Measurements from ENCODE around the gene CD177. TPM values are rescaled to one million over a fixed set of nuclear protein-coding genes. Genes with fewer than 3 reads are reported as not detected.
"Not testable (repeated sequence)": the region's sequence is repeated elsewhere in the genome, so short reads cannot be mapped to it uniquely, and the experiment has no call there.

Gene CD177
- total and polyA plus RNA-seq, 10 donors: 2.3 to 354 (median 51.0) TPM

DNA sequence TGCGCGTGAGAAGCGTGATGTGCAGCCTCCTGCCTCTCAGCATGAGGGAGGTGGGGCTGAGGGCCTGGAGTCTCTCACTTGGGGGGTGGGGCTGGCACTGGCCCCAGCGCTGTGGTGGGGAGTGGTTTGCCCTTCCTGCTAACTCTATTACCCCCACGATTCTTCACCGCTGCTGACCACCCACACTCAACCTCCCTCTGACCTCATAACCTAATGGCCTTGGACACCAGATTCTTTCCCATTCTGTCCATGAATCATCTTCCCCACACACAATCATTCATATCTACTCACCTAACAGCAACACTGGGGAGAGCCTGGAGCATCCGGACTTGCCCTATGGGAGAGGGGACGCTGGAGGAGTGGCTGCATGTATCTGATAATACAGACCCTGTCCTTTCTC is 8.7 kb downstream of the CD177 start:
- Histone ChIP-seq H3K36me3 (peaks cover 0 to 13% (median 0%) of the 10 kb centered on the region in 6 donors), H3K9me3 (no peaks in the 10 kb centered on the region), H3K27ac (no peak overlapping the region), H3K27me3 (replicated peaks in 1 of 7) (peaks cover 0 to 7% (median 0%) of the 10 kb centered on the region in 7 donors), H3K4me1 (no peaks in the 10 kb centered on the region), H3K4me3 (no peak overlapping the region)
- DNase-seq: no peak
- intact Hi-C loops (cut with DNase I; ENCODE audit: low total_unique reads): no loop called here
- 49 to 75% (median 61%) methylated on average over 5 to 8 of the region's 8 CpGs for WGBS, 5 donors
- TF ChIP-seq POLR2A (IDR thresholded peaks at IDR 0.05) (no peak), POLR2AphosphoS5 (IDR thresholded peaks at IDR 0.05) (no peak)
- TF ChIP-seq, protein P1, sequence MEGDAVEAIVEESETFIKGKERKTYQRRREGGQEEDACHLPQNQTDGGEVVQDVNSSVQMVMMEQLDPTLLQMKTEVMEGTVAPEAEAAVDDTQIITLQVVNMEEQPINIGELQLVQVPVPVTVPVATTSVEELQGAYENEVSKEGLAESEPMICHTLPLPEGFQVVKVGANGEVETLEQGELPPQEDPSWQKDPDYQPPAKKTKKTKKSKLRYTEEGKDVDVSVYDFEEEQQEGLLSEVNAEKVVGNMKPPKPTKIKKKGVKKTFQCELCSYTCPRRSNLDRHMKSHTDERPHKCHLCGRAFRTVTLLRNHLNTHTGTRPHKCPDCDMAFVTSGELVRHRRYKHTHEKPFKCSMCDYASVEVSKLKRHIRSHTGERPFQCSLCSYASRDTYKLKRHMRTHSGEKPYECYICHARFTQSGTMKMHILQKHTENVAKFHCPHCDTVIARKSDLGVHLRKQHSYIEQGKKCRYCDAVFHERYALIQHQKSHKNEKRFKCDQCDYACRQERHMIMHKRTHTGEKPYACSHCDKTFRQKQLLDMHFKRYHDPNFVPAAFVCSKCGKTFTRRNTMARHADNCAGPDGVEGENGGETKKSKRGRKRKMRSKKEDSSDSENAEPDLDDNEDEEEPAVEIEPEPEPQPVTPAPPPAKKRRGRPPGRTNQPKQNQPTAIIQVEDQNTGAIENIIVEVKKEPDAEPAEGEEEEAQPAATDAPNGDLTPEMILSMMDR (IDR thresholded peaks at IDR 0.05 in 8 of 11, conservative IDR thresholded peaks at IDR 0.05 in 3 of 11): no peak

DNA sequence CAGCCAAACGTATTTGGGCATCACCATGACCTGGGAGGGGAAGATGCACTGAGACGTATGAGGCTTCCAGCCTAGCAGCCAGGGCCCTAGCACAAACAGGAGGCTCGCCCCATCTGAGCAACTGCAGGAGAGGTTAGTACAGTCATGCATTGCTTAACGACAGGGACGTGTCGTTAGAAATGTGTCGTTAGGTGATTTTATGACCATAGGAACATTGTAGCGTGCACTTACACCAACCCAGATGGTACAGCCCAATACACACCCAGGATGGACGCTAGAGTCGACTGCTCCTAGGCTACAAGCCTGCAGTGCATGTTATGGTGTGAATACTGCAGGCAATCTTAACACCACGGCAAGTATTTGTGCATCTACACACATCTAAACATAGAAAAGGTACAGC is 9.3 kb downstream of the CD177 start:
- Histone ChIP-seq H3K36me3 (peaks cover 0 to 13% (median 0%) of the 10 kb centered on the region in 6 donors), H3K27ac (no peak overlapping the region), H3K27me3 (replicated peaks in 1 of 7) (peaks cover 0 to 7% (median 0%) of the 10 kb centered on the region in 7 donors), H3K4me1 (no peaks in the 10 kb centered on the region), H3K9me3 (no peaks in the 10 kb centered on the region), H3K4me3 (no peak overlapping the region)
- intact Hi-C loops (cut with DNase I; ENCODE audit: low total_unique reads): no loop called here
- no peak for DNase-seq
- 72 to 91% (median 80%) methylated on average over 10 to 11 of the region's 11 CpGs for WGBS, 5 donors
- TF ChIP-seq, protein P1 (IDR thresholded peaks at IDR 0.05 in 8 of 11, conservative IDR thresholded peaks at IDR 0.05 in 3 of 11): no peak
- TF ChIP-seq POLR2A (IDR thresholded peaks at IDR 0.05): no peak
- TF ChIP-seq POLR2AphosphoS5 (IDR thresholded peaks at IDR 0.05): no peak

DNA sequence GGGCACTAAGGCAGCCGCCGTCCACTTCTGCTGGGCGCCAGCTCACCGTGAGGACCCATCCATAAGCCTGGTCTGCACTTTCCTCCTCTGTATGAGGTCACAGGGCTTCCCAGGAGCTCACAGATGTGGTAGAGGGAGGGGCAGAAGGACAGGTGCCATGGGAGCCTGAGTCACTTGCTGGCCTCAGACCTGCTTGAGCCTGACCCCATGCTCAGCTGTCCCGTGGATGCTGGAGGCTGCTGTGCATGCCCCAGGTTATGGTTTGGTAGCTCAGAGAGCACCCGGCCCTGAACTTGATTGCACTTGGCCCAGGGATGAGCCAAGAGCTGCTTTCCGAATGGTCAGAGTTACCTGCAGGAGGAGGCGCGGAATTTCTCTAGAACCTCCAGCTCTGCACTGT is 12.2 kb downstream of the CD177 start:
- H3K4me1 ChIP-seq; H3K27me3 ChIP-seq (replicated peaks in 1 of 7); intact Hi-C loops (cut with DNase I; ENCODE audit: low total_unique reads); DNase-seq; H3K36me3 ChIP-seq; H3K27ac ChIP-seq; H3K9me3 ChIP-seq; H3K4me3 ChIP-seq: not testable (repeated sequence)
- 81 to 91% (median 89%) methylated on average over 4 to 7 of the region's 9 CpGs for WGBS, 5 donors
- TF ChIP-seq POLR2AphosphoS5 (IDR thresholded peaks at IDR 0.05): peak in 2 of 3 donors; percentile 49 to 72

DNA sequence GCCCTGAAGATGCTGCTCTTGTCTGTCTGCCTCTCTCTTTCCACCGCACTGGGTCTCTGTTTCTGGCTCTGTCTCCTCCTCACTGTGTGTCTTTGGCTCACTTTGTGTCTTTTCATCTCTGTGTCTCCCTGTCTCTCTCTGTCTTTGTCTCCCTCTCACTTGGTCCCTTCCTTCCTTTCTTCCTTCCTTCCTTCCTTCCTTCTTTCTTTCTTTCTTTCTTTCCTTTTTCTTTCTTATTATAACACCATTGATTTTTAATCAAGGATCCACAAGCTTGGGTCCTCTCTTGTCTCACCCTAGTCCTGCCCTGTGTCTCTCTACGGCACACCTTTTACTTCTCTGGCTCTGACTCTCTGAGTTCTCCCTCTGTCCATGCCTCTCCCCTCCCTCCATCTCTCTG is 14.3 kb downstream of the CD177 start:
- peaks cover 0 to 4% (median 0%) of the 10 kb centered on the region in 7 donors for H3K27me3 ChIP-seq (replicated peaks in 1 of 7)
- no peak for TF ChIP-seq POLR2AphosphoS5 (IDR thresholded peaks at IDR 0.05)
- TF ChIP-seq, protein P1 (IDR thresholded peaks at IDR 0.05 in 8 of 11, conservative IDR thresholded peaks at IDR 0.05 in 3 of 11): no peak
- TF ChIP-seq POLR2A (IDR thresholded peaks at IDR 0.05): no peak

DNA sequence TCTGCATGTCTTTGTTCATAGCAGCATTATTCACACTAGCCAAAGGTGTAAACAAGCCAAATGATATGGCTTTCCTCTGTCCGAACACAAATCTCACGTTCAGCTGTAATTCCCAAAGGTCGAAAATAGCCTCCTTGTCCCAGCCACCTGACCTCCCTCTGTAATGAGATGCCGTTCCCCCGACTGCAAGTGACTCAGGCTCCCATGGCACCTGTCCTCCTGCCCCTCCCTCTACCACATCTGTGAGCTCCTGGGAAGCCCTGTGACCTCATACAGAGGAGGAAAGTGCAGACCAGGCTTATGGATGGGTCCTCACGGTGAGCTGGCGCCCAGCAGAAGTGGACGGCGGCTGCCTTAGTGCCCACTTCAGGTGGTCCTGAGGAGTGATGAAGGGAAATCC is 15.4 kb downstream of the CD177 start:
- H3K9me3 ChIP-seq; DNase-seq; H3K4me1 ChIP-seq; intact Hi-C loops (cut with DNase I; ENCODE audit: low total_unique reads); H3K4me3 ChIP-seq; H3K27me3 ChIP-seq (replicated peaks in 1 of 7); H3K36me3 ChIP-seq; H3K27ac ChIP-seq: not testable (repeated sequence)
- WGBS, 5 donors: 68 to 77% (median 70%) methylated on average over 5 of the region's 9 CpGs

More for the DNA sequence above, 14.3 kb downstream of the CD177 start:
- intact Hi-C loops (cut with DNase I; ENCODE audit: low total_unique reads): no loop called here
- no peaks in the 10 kb centered on the region for H3K9me3 ChIP-seq
- no peaks in the 10 kb centered on the region for H3K4me1 ChIP-seq
- H3K27ac ChIP-seq: no peak overlapping the region
- no peak for DNase-seq
- 84 to 92% (median 86%) methylated on average over 2 of the region's 2 CpGs for WGBS, 5 donors
- H3K36me3 ChIP-seq: no peaks in the 10 kb centered on the region
- H3K4me3 ChIP-seq: no peak overlapping the region
